Osteoblast (primary cell): Measurements from ENCODE around the gene CNGA2. TPM values are rescaled to one million over a fixed set of nuclear protein-coding genes. Genes with fewer than 3 reads are reported as not detected.

Experiments
- DNase-seq: peaks from one replicate; pipeline ENCODE4 v3.0.0; 2011; ENCODE audit warnings: low spot score, mixed read lengths; ENCODE audit not compliant: insufficient read length; ENCODE audit errors: missing footprints
- H2AFZ ChIP-seq: 2 replicates; pipeline ENCODE4 v1.6.0; 2011; ENCODE audit warnings: mild to moderate bottlenecking, low read length
- H3K27ac ChIP-seq: 2 replicates; pipeline ENCODE4 v1.5.1; 2011; ENCODE audit warnings: mild to moderate bottlenecking, low read depth, low read length, moderate library complexity
- H3K27me3 ChIP-seq: 2 replicates; pipeline ENCODE4 v1.6.0; 2012; ENCODE audit warnings: mild to moderate bottlenecking, control low read depth, inconsistent platforms, low read length, moderate library complexity; ENCODE audit not compliant: insufficient read depth
- H3K36me3 ChIP-seq: 2 replicates; pipeline ENCODE4 v1.5.1; 2011; ENCODE audit warnings: mild to moderate bottlenecking, low read length, control low read depth, moderate library complexity; ENCODE audit not compliant: insufficient read depth
- H3K4me1 ChIP-seq: 2 replicates; pipeline ENCODE4 v1.5.1; 2011; ENCODE audit warnings: mild to moderate bottlenecking, low read length, control low read depth, moderate library complexity; ENCODE audit not compliant: insufficient read depth
- H3K4me2 ChIP-seq: 2 replicates; pipeline ENCODE4 v1.6.0; 2011; ENCODE audit warnings: mild to moderate bottlenecking, low read length; ENCODE audit not compliant: insufficient read depth
- H3K4me3 ChIP-seq: fragments of 200-600 bp; sonication (generic); 3 replicates; pipeline ENCODE4 v1.5.1; 2012; ENCODE audit warnings: mild to moderate bottlenecking, low read length, inconsistent platforms; ENCODE audit not compliant: insufficient read depth
- H3K79me2 ChIP-seq: 2 replicates; pipeline ENCODE4 v1.6.0; 2012; ENCODE audit warnings: mild to moderate bottlenecking, low read length, control low read depth, inconsistent platforms; ENCODE audit not compliant: insufficient read depth
- H3K9me3 ChIP-seq: 2 replicates; pipeline ENCODE4 v1.5.1; 2011; ENCODE audit warnings: low read depth, low read length, control low read depth
- H4K20me1 ChIP-seq: 2 replicates; pipeline ENCODE4 v1.6.0; 2012; ENCODE audit warnings: mild to moderate bottlenecking, low read length, control low read depth; ENCODE audit not compliant: insufficient read depth
- CTCF ChIP-seq: IDR thresholded peaks from 2 replicates; pipeline ENCODE4 v1.5.1; 2011; ENCODE audit warnings: mild to moderate bottlenecking, low read depth, low read length, moderate library complexity; ENCODE audit errors: extremely low read depth
- total RNA-seq: library from RNA; depleted of rRNA; stranded (reverse); fragments of >200 nt; gene quantifications from 2 replicates; pipeline ENCODE4 v1.2.3, GENCODE V29; 2012

The CNGA2 gene
- total RNA-seq, 1 donor = not detected

- Histone ChIP-seq H3K4me2 (no peak overlapping the region), H3K79me2 (no peaks in the 10 kb centered on the region), H3K27me3 (no peaks in the 10 kb centered on the region), H2AFZ (no peak overlapping the region), H3K9me3 (no peaks in the 10 kb centered on the region), H4K20me1 (no peaks in the 10 kb centered on the region), H3K4me3 (no peak overlapping the region), H3K36me3 (no peaks in the 10 kb centered on the region), H3K27ac (no peak overlapping the region), H3K4me1 (no peaks in the 10 kb centered on the region)
- no peak for TF ChIP-seq CTCF
- DNase-seq = no peak
Measured at GRCh38 chrX:151714362-151714761, 20.2 kb upstream of the CNGA2 start.

DNA sequence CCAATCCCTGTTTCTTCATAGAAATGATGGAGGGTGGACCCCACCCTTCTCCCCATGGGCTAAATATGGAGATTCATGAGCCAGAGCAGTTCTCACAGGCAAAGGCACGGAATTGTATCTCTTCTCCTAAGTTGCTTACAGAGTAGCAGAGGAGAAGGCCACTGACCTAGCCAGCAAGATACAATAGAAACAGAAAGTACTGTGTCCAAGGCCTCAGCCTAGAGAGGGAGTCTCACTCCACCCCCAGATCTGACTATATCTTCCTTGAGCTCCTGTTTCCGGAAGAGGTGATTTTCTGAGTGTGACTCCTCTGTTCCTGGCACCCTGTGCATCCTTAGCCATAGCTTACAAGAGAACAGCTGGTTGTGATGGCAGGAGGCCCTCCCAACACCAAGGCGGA, 18.8 kb upstream of the CNGA2 start, which contains the start of gene FATE1:
Gene FATE1, plus strand, starts transcription at position 284 of the 400 bp plus-strand sequence. Its CDS starts 85 bp downstream, at position 369.
- H3K9me3 ChIP-seq = no peaks in the 10 kb centered on the region
- H3K4me2 ChIP-seq = no peak within 1 kb of the TSS
- H3K36me3 ChIP-seq = no peaks in the 10 kb centered on the region
- no peak within 1 kb of the TSS for H2AFZ ChIP-seq
- no peaks in the 10 kb centered on the region for H3K79me2 ChIP-seq
- H3K4me3 ChIP-seq = no peak within 1 kb of the TSS
- no peak for TF ChIP-seq CTCF
- no peaks in the 10 kb centered on the region for H4K20me1 ChIP-seq
- H3K4me1 ChIP-seq = no peaks in the 10 kb centered on the region
- no peaks in the 10 kb centered on the region for H3K27me3 ChIP-seq
- DNase-seq = no peak
- H3K27ac ChIP-seq = no peak within 1 kb of the TSS

DNA sequence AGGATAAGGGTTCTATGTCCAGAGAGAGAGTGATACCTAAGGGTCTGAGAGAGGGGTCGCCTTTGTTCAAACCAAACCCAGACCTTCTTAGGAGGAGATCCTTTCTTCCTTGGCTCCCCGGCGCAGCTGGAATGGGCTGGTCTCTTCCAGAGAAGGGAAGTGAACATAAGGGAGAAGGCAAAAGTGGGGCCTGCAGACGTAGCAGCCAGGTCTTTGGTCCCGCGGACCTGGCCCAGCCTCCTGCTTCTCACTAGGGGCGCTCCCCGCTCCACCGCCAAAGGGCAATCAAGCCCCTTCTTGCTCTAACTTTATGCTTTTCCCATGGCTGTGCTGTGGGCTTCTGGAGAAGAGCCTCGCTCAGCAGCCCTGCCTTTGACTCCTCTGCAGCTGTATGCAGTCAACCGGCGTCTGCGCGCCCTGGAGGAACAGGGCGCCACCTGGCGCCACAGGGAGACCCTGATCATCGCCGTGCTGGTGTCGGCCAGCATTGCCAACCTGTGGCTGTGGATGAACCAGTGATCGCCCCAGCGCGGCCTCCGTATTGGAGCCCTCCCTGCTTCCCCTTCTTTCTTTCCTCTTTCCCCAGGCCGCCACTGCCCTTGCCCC, 12.2 kb upstream of the CNGA2 start:
- no peaks in the 10 kb centered on the region for H3K4me1 ChIP-seq
- H4K20me1 ChIP-seq = no peaks in the 10 kb centered on the region
- no peaks in the 10 kb centered on the region for H3K9me3 ChIP-seq
- H2AFZ ChIP-seq = no peak overlapping the region
- H3K4me3 ChIP-seq = no peak overlapping the region
- H3K4me2 ChIP-seq = no peak overlapping the region
- no peak for DNase-seq
- no peaks in the 10 kb centered on the region for H3K27me3 ChIP-seq
- H3K27ac ChIP-seq = no peak overlapping the region
- TF ChIP-seq CTCF = peak; percentile 31
- H3K36me3 ChIP-seq = no peaks in the 10 kb centered on the region
- no peaks in the 10 kb centered on the region for H3K79me2 ChIP-seq

GRCh38 chrX:151723156-151723760, 11.3 kb upstream of the CNGA2 start:
- TF ChIP-seq CTCF = no peak
- Histone ChIP-seq H3K9me3 (no peaks in the 10 kb centered on the region), H3K36me3 (no peaks in the 10 kb centered on the region), H3K4me2 (no peak overlapping the region), H3K79me2 (no peaks in the 10 kb centered on the region), H3K27me3 (no peaks in the 10 kb centered on the region), H3K27ac (no peak overlapping the region), H4K20me1 (no peaks in the 10 kb centered on the region), H3K4me1 (no peaks in the 10 kb centered on the region), H3K4me3 (no peak overlapping the region), H2AFZ (no peak overlapping the region)
- no peak for DNase-seq
